GM18858 (cell line): ENCODE data around the gene SSR2.
"Not testable (repeated sequence)": the region's sequence is repeated elsewhere in the genome, so short reads cannot be mapped to it uniquely, and the experiment has no call there.

Experiments used
- ATAC-seq: cut with Tn5 transposase; IDR thresholded peaks from one replicate; pipeline ENCODE4 v1.9.1; 2021; ENCODE audit not compliant: unreplicated experiment

SSR2 gene

DNA sequence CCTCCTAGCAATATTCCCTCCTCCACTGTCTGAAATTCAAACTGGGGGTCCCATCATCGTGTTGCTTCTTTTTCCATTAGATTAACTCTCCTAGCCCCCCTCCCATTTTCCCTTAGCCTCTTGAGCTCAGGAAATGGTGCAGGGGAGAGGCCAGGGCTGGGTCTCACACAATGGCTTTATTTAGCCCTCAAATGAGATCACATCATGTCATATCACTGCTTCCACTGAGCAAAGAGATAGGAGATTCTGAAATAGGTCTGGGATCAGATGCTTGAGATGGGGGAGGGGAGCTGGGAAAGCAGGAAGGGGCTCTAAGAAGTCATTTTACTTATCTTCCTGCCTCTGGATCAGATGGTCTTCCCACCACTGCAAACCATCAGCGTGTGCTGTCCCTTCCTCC, 24.6 kb downstream of the SSR2 start:
- no peak for ATAC-seq

DNA sequence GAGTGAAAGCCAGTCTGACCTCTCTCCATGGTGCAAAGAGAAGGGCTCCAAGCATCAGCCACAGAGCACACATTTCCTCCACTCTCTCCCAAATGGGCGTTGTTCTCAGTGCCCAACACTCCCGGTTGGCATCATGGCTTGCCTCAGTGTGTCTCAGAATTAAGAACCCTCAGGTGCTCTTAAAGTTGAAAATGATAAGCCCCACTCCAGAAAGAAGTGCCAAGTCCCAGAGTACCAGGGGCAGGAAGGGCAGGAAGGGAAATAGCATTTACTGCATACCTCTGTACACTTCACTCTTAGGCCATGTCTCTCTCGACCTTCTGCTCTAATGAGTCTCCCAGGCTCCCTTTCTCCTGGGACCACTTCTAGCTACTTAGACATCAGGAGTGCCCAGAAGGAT, 27.2 kb downstream of the SSR2 start:
- no peak for ATAC-seq

- ATAC-seq = no peak
These were observed 30.6 kb downstream of the SSR2 start for GRCh38 chr1:155990005-155990739.

- ATAC-seq = no peak
These were observed 31.3 kb downstream of the SSR2 start for GRCh38 chr1:155989242-155990004.

GRCh38 chr1:155984903-155985645, 35.7 kb downstream of the SSR2 start:
- not testable (repeated sequence) for ATAC-seq

GRCh38 chr1:155984341-155984740, 36.4 kb downstream of the SSR2 start:
- ATAC-seq = no peak

- ATAC-seq = no peak
These were observed 37.3 kb downstream of the SSR2 start for GRCh38 chr1:155983191-155984024.

- ATAC-seq = no peak
These were observed 38.6 kb downstream of the SSR2 start for GRCh38 chr1:155982106-155982505.

- ATAC-seq = no peak
These were observed 39.3 kb downstream of the SSR2 start for GRCh38 chr1:155981266-155982088.

DNA sequence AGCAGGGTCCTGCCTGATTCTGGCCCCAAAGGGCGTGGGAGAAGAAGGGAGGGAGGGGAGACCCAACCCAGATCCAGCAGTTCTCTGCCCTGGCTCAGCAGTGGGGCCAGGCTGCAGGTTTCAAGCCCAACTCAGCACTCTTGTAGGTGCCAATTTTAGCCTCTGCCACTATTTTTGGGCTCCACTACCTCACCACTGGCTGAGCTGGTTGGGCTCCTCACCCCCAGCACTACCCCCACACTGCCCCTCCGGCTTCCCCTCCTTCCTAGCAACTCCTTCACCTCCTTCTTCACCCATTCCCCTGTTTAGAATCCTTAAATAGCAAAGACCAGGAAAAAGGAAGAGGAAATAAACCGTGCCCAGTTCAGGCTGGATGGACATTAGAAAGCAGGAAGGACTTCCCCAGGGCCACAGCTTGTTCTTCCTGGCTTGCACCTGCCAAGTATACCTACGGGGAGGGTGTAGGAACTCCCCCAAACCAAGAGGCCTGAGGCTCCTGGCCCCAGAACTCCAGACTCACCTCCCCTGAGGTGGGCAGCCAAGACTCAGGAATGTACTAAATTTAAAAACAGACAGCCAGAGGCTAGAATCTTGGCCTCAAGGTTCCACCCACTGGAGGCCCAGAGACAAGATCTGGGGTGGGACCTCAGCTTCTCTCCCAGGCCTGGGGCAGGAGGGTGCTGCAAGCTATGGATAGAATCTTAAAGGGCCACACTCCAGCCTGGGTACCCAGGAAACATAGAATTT, 41.0 kb downstream of the SSR2 start:
- ATAC-seq = no peak

DNA sequence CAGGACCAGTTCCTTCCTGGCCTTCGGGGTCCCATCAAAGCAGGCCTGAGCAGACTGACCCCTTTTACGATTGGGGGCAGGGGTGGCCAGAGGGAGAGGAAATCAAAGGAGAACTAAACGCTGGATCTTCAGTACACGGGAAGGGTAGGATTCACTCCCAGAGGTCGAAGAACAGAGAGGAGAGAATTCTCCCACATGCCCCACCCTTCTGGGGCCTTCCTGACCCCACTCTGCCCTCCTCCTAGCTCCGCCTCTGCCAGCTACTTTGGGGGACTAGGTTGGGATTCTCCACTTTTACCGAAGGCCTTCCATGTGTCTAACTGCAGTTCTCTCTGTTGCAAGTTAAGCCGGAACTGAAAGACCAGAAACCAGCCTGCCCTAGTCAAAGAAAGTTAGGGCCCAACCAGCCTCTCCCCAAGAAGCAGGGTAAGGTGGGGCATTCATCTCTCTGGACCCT, 41.8 kb downstream of the SSR2 start:
- ATAC-seq = no peak

DNA sequence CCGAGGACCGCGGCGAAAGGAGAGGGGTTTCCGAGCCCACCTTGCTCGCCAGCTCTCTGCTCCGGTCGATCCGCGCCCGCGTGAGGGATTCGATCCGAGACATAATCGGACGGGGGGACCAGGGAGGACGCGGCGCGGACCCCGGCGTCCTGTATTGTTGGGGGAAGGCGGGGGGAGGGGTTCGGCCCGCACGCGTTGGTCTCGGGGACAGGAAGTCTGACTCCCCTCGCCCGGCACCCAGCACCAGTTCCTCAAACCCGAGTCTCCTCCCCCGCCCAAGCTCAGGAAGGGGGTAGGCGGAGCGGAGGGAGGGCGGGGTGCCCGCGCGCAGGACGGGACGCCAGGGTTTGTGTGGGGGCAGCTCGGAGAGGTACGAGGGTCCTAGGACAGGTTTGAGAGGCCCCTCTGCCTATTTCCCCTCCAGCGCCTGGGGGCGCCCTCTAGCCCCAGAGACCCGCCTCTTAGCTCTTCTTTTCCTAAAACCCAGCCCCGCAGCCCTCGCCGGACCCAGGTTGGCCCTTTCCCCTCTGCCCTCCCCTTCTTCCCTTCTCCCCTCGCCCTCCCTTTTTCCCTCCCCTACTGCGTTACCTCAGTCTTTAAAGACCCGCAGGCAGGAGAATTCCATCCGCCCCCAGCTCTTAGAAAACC, 42.3 kb downstream of the SSR2 start, which contains the start of gene ARHGEF2:
TSS of gene ARHGEF2 (minus strand) at position 223 of the 648 bp plus-strand sequence. CDS start at position 103, 120 bp downstream.
- no peak for ATAC-seq

GRCh38 chr1:155977690-155978324, 42.9 kb downstream of the SSR2 start:
- ATAC-seq = no peak

DNA sequence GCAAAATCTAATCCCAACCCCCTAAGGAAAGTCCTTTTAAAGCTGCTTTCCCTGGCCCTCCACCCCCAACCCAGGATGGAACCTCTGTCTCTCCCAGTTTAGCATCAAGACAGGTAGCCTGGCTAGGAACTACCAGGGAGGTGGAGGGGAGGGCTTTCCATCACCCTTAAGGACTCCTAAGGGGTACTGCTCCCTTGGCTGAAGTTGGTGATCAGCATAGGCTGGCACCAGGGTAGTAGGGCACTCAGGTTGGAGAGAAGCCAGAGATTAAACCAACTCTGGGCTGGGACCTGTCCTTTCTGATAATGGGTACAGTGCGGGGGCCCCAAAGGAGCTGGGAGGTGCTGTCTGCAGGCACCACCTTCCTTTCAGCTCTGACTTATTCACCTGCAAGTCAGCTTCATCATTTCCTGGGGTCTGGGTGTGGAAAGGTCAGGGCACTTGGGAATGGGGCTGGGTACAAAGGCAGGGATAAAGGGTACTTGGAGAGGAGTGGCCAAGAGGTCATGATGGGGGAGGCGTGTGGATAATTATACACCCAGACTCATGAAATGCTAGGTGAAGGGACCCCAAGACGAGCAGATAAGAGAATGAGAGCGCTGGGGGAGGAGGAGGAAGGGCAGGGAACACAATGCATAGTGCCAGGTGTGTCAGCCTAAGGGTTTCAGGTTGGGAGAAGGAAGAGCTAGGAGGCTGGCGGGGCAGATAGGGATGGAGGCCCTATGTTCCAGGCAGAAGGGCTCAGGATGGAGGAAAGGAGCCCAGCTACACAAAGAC, 43.6 kb downstream of the SSR2 start:
- ATAC-seq = no peak

DNA sequence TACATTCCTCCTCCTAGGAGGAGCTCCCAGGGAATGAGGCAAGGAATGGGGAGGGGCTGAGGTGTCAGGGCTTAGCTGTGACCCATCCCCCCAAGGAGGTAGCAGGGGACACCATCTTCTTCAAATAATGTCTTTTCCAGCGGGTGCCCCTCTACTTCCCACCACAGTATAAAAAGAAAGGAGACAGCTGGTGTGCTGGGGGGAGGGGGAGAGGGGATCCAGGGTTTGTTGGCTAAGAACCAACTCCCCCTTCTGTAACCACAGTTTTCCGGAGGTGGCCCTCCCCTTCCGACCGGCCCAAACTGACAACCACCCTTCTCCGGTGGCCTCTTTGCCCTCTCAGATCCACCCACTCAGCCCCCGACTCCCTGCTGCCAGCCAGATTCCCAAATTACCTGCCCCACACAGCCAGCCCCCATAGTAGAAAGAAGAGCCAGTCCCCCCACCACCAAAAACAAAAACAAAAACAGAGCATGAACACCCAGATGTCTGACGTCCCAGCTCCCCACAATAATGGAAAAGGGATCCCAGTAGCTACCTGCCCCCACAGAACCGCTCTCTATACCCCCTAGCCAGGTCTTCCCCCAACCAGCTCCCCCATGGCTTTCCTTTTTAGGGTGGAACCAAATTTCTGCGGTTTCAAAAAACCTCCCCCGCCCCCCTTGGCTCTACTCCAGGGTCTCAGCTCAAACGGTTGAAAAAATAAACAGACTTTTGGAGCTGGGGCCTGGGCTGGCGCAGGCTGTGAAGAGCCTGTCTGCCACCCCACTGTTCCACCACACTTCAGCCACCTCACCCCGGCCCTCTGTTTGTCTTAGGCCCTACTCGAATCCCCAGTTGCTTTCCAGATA, 44.5 kb downstream of the SSR2 start:
- no peak for ATAC-seq

GRCh38 chr1:155975375-155976061, 45.2 kb downstream of the SSR2 start:
- no peak for ATAC-seq
